HEK293T (cell line): ENCODE data around the gene CES5A.

Source experiments
- BHLHE40 ChIP-seq: fragments of 450-650 bp; IDR thresholded peaks from 2 replicates; pipeline ENCODE4 v1.6.1; 2016; ENCODE audit warnings: mild to moderate bottlenecking, moderate library complexity, borderline replicate concordance
- FOXA1 ChIP-seq: fragments of 450-650 bp; IDR thresholded peaks from 2 replicates; pipeline ENCODE4 v1.6.1; 2016; ENCODE audit warnings: mild to moderate bottlenecking
- HDGF ChIP-seq: fragments of 450-650 bp; IDR thresholded peaks from 2 replicates; pipeline ENCODE4 v1.6.1; 2017; ENCODE audit warnings: antibody characterized with exemption, borderline replicate concordance
- LEF1 ChIP-seq: fragments of 450-650 bp; IDR thresholded peaks from 2 replicates; pipeline ENCODE4 v1.6.1; 2017; ENCODE audit warnings: mild to moderate bottlenecking, borderline replicate concordance
- NFRKB ChIP-seq: fragments of 450-650 bp; IDR thresholded peaks from 2 replicates; pipeline ENCODE4 v1.6.1; 2016; ENCODE audit warnings: mild to moderate bottlenecking, moderate library complexity
- SP1 ChIP-seq: fragments of 450-650 bp; IDR thresholded peaks from 2 replicates; pipeline ENCODE4 v1.6.1; 2017
- TARDBP ChIP-seq: fragments of 450-650 bp; IDR thresholded peaks from 2 replicates; pipeline ENCODE4 v1.6.1; 2016
- TF ChIP-seq, protein P1 (sequence below): fragments of 450-650 bp; IDR thresholded peaks from 2 replicates; pipeline ENCODE4 v1.6.1; 2016

DNA sequence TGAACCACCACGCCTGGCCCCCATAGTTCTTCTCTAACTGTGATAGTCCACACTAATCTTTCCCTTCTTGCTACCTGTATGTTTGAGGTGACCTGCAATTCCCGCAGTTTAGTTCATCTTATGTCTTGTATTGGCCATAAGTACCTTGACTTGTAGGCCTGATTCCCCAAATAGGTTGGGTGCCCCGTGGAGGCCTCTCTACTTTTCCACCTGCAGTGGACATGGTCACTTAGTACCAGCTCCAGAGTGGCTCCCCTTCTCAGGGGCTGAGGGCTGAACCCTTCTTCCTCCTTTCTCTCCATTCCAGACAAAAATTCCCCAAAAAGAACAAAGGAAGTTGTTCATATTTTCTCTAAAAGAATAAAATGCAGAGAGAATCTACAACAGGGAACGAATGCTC, 33.5 kb upstream of the CES5A start:
- no peak for TF ChIP-seq TARDBP
- TF ChIP-seq, protein P1, sequence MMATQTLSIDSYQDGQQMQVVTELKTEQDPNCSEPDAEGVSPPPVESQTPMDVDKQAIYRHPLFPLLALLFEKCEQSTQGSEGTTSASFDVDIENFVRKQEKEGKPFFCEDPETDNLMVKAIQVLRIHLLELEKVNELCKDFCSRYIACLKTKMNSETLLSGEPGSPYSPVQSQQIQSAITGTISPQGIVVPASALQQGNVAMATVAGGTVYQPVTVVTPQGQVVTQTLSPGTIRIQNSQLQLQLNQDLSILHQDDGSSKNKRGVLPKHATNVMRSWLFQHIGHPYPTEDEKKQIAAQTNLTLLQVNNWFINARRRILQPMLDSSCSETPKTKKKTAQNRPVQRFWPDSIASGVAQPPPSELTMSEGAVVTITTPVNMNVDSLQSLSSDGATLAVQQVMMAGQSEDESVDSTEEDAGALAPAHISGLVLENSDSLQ = no peak
- no peak for TF ChIP-seq BHLHE40
- TF ChIP-seq LEF1 = no peak
- TF ChIP-seq NFRKB = no peak
- TF ChIP-seq HDGF = no peak
- TF ChIP-seq SP1 = no peak
- no peak for TF ChIP-seq FOXA1
